SK-N-SH (cell line): ENCODE measurements around the gene PALLD.

Source experiments
- CTCF ChIP-seq: fragments of 200-600 bp; sonication (generic); IDR thresholded peaks from 2 replicates; pipeline ENCODE4 v1.6.1; 2017; ENCODE audit warnings: antibody characterized with exemption, mild to moderate bottlenecking, moderate library complexity
- GABPA ChIP-seq: IDR thresholded peaks from 2 replicates; pipeline ENCODE4 v1.4.0; 2012; ENCODE audit warnings: low read depth, mild to moderate bottlenecking
- MAX ChIP-seq: IDR thresholded peaks from 2 replicates; pipeline ENCODE4 v1.4.0; 2012; ENCODE audit warnings: low read depth

GRCh38 chr4:168776382-168776781 lies 279.5 kb downstream of the PALLD start:
- TF ChIP-seq CTCF (no peak), GABPA (no peak), MAX (no peak)
